Measurements from ENCODE around the gene NFXL1.

GRCh38 chr4:47907089-47907646 lies 7.2 kb downstream of the NFXL1 start:
- TF ChIP-seq, protein P1, sequence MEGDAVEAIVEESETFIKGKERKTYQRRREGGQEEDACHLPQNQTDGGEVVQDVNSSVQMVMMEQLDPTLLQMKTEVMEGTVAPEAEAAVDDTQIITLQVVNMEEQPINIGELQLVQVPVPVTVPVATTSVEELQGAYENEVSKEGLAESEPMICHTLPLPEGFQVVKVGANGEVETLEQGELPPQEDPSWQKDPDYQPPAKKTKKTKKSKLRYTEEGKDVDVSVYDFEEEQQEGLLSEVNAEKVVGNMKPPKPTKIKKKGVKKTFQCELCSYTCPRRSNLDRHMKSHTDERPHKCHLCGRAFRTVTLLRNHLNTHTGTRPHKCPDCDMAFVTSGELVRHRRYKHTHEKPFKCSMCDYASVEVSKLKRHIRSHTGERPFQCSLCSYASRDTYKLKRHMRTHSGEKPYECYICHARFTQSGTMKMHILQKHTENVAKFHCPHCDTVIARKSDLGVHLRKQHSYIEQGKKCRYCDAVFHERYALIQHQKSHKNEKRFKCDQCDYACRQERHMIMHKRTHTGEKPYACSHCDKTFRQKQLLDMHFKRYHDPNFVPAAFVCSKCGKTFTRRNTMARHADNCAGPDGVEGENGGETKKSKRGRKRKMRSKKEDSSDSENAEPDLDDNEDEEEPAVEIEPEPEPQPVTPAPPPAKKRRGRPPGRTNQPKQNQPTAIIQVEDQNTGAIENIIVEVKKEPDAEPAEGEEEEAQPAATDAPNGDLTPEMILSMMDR (conservative IDR thresholded peaks at IDR 0.05): no peak
- no peak for TF ChIP-seq EZH2 (IDR thresholded peaks at IDR 0.05; ENCODE audit: low read depth)

Measured in PC-9 (cell line).